HG03558 (cell line): ENCODE measurements around the gene KCNJ6.
"Not testable (repeated sequence)": the region's sequence is repeated elsewhere in the genome, so short reads cannot be mapped to it uniquely, and the experiment has no call there.

Experiments used
- ATAC-seq: cut with Tn5 transposase; IDR thresholded peaks from one replicate; pipeline ENCODE4 v1.9.1; 2021; ENCODE audit warnings: moderate number of reproducible peaks; ENCODE audit not compliant: unreplicated experiment; ENCODE audit errors: extremely low read depth

KCNJ6 gene, protein sequence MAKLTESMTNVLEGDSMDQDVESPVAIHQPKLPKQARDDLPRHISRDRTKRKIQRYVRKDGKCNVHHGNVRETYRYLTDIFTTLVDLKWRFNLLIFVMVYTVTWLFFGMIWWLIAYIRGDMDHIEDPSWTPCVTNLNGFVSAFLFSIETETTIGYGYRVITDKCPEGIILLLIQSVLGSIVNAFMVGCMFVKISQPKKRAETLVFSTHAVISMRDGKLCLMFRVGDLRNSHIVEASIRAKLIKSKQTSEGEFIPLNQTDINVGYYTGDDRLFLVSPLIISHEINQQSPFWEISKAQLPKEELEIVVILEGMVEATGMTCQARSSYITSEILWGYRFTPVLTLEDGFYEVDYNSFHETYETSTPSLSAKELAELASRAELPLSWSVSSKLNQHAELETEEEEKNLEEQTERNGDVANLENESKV

GRCh38 chr21:37916310-37917051, at the start of gene KCNJ6:
TSS of gene KCNJ6 (minus strand) at chr21:37916457. CDS start at chr21:37840682, 75,775 bp downstream.
- no peak for ATAC-seq

DNA sequence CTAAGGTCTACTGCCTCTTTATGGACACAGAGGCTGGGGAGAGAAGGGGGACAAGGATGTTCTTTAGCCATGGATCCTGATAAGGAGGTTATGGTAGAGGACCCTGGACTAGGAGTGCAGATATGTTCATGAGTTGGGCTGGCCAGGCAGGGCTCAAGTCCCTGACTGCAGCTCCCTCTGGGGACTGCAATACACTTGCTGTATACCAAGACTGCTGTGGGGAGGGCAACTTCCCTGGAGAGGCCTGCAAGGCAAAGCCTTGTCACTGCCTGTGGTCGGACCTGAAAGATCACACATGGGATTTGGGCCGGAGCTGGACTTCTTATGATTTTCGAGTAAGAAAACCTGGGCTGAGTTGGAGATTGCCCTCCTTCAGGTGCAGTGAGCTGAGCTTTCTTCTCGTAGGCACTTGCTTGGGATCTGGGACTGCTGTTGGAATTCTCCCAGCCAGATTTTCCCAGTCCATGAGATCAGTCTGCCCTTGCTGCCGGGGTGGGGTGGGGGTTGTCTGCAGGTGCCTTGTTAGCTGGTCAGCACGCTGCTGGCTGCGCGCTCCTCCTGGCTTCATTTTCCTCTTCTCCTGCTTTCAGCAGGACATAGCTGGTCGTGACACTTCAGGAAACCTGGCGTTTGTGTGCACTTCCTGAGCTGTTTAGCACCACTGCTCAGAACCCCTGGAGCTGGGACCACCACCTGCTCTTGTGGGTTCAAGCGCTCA, 49.0 kb upstream of the KCNJ6 start:
- ATAC-seq: no peak

- no peak for ATAC-seq
These were observed 42.3 kb upstream of the KCNJ6 start for GRCh38 chr21:37958537-37958936.

GRCh38 chr21:37956772-37957171, 40.5 kb upstream of the KCNJ6 start:
- ATAC-seq: no peak

GRCh38 chr21:37945036-37945435, 28.8 kb upstream of the KCNJ6 start:
- ATAC-seq: no peak

DNA sequence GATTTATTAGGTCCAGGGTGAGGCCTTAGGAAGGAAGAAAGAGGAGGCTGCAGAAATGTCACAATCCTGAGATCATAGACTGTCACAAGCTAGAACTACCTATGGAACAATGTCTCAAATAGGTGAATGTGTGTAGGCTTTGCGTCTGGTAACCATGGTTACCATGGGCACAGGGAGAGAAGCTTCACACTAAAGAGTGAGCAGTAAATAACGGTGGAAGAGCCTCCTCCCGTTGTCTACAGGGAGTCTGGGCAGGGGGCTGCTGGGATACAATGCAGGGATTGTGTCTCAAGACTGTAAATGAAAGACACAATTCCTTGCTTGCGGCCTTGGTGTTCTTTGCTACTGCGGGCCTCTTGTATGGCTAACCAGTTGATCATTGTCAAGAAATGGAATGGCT, 28.2 kb upstream of the KCNJ6 start:
- no peak for ATAC-seq

DNA sequence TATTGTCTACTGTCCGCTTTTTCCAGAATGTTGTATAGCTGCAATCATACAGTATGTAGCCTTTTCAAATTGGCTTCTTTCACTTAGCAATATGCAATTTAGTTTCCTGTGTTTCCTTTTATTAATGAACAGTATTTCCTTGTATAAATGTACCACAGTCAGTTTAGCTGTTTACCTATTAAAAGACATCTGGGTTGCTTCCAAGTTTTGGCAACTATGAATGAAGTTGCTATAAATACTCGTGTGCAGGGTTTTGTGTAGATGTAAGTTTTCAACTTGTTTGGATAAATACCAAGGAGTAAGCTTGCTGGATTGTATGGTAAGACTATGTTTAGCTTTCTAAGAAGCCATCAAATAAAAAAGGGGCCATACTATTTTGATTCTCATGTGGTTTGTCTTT, 24.4 kb upstream of the KCNJ6 start:
- no peak for ATAC-seq

GRCh38 chr21:37939838-37940237, 23.6 kb upstream of the KCNJ6 start:
- ATAC-seq: no peak

DNA sequence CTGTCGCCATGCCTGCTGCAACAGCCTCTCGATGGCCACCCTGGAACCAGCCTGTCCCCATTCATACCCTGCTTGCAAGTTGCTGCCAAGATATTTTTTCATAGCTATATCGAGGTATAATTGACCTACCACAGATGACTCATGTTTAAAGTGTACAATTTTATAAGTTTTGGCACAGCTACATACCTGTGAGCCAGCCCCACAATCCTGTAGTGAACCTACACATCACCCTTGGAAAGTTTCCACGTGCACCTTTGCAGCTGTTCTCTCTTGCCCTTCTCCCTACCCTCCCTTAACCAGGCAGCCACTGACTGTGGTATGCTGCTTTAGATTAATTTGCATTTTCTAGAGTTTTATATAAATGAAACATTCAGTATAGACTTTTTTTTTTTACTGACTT, 23.0 kb upstream of the KCNJ6 start:
- no peak for ATAC-seq

- ATAC-seq: no peak
These were observed 21.4 kb upstream of the KCNJ6 start for GRCh38 chr21:37937668-37938067.

- no peak for ATAC-seq
These were observed 19.9 kb upstream of the KCNJ6 start for GRCh38 chr21:37936010-37936785.

DNA sequence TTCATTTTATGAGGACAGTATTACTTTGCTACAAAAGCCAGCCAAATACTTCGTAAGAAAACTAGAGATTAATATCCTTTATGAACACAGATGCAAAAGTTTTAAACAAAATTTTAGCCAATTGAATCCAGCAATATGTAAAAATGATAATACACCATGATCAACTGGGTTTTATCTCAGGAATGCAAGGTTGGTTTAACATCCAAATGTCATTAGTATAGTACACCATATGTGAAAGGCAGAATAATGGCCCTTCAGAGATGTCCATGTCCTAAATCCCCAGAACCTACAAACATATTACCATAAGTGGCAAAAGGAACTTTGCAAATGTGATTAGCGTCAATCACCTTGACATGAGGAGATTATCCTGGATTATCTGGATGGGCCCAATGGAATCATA, 16.7 kb upstream of the KCNJ6 start:
- no peak for ATAC-seq

DNA sequence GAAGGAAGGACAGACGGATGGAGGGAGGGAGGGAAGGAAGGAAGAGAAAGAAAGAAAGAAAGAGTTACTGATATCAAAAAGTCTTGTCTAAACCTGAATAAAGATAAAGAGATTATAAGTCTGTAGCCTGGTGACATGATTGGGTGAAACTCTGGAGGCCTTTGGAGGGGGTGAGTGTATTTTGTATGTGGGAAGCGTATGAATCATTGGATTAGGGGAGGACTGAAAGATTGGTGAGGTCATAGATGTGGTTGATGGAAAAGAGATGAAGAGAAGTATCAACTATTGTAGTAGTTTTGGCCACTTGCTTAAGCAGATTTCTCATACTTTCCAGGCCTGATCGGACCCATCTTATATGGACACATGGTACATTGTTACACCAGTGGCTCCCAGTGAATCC, 11.5 kb upstream of the KCNJ6 start:
- ATAC-seq: no peak

DNA sequence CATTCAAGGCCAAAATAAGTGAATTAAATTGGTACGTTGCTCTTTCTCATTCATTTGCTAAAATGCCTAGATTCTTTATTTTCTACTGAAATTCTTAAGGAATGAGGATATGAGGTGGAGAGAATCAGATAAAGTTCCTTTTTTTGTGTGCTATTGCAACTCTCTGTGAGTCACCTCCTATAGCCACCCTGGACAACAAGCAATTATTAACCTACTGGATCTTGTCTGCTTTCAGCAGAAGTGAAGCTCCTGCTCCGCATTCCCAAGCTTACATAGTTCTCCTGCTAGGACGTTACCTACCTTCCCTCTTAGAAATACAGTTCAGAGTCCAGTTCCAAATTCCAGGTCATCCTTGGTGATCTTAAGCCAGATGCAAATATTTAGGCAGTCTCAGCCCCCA, 4.8 kb upstream of the KCNJ6 start:
- ATAC-seq: no peak

GRCh38 chr21:37920302-37920701, 4.0 kb upstream of the KCNJ6 start:
- ATAC-seq: not testable (repeated sequence)

GRCh38 chr21:37917612-37918011, 1.4 kb upstream of the KCNJ6 start:
- ATAC-seq: no peak

- ATAC-seq: no peak
These were observed 332 bp downstream of the KCNJ6 start for GRCh38 chr21:37915941-37916309.

GRCh38 chr21:37915497-37915911, 753 bp downstream of the KCNJ6 start:
- no peak for ATAC-seq

DNA sequence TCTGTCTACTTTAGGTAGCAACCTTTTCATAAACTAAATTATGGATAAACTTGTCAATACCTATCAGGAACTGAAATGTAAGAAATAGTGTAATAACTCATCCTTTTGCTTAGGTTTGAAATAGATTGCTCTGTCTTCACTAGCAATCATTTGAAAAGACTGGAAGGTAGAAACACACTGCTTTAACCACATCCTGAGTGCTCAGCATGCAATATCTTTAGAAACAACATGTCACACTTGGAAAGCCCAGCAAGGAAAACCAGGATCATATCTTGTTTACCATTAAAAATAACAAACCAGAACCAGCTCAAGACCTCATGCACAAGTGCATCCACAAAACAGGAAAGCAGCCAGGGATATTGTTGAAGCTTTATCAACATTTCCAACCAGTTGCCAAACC, 3.6 kb downstream of the KCNJ6 start:
- no peak for ATAC-seq

DNA sequence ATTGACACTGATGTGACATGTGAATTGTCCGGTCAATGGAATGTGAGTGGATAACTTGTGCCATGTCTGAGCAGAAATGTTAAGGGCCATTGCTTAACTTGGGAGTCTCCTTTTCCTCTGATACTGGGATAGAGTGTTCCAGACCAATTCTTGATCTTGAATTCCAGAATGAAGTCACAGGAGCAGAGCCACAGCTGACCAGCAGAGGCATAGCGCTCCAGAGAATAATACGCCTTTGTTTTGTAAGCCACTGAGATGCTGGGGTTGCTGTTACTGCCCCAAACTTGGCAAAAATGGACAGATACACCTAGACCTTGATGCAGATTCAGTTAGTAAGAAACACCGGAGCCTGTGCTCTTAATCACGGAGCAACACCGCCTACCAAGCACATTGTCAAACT, 6.3 kb downstream of the KCNJ6 start:
- no peak for ATAC-seq
